ENCODE measurements around the gene C11orf91. TPM values are rescaled to one million over a fixed set of nuclear protein-coding genes. Genes with fewer than 3 reads are reported as not detected.

C11orf91 gene
- total and polyA plus RNA-seq, 2 donors (not counting 1 experiment from before 2014, with no cell fraction given), result 0.12 TPM; not detected in 1

GRCh38 chr11:33703234-33703633 lies 2.6 kb upstream of the C11orf91 start:
- Histone ChIP-seq H2AFZ (ENCODE audit: low read length) (no peak overlapping the region), H3K4me1 (ENCODE audit: control insufficient read depth, extremely low read depth, insufficient read depth, low read length) (peaks cover 33% of the 10 kb centered on the region), H3K9ac (ENCODE audit: insufficient read depth, low read length) (no peak overlapping the region), H3K27me3 (ENCODE audit: control insufficient read depth, insufficient read depth, low read length) (no peaks in the 10 kb centered on the region), H4K20me1 (ENCODE audit: control insufficient read depth, extremely low read depth, insufficient read depth, low read length) (no peaks in the 10 kb centered on the region), H3K36me3 (ENCODE audit: control insufficient read depth, insufficient read depth, low read length) (peaks cover 2% of the 10 kb centered on the region), H3K27ac (ENCODE audit: insufficient read depth, low read length) (peak overlapping the region; percentile 5), H3K79me2 (ENCODE audit: control insufficient read depth, insufficient read depth, low read length) (peaks cover 6% of the 10 kb centered on the region), H3K4me2 (ENCODE audit: extremely low read depth, insufficient read depth, low read length) (no peak overlapping the region), H3K4me3 (replicated peaks in 1 of 4; ENCODE audit: control extremely low read depth in 1 of 4, insufficient read depth in 1 of 4, low read depth in 3 of 4, low read length in 4 of 4) (no peak overlapping the region), H3K9me3 (ENCODE audit: control insufficient read depth, insufficient read depth, low read depth, low read length) (no peaks in the 10 kb centered on the region)
- TF ChIP-seq EZH2 (IDR thresholded peaks at IDR 0.05; ENCODE audit: low read length, missing control alignments) (no peak), CTCF (conservative IDR thresholded peaks at IDR 0.05 in 1 of 2, IDR thresholded peaks at IDR 0.05 in 1 of 2; ENCODE audit: low read depth in 1 of 2, low read length in 2 of 2) (no peak)
- no peak for DNase-seq (ENCODE audit: low read depth in 2 of 2)

GRCh38 chr11:33701302-33702230 lies 940 bp upstream of the C11orf91 start:
- DNase-seq (ENCODE audit: low read depth in 2 of 2), result peak; percentile 76 to 88
- no peaks in the 10 kb centered on the region for H3K9me3 ChIP-seq (ENCODE audit: control insufficient read depth, insufficient read depth, low read depth, low read length)
- peak overlapping the region; percentile 14 to 62 (median 39) for H3K4me3 ChIP-seq (replicated peaks in 1 of 4; ENCODE audit: control extremely low read depth in 1 of 4, insufficient read depth in 1 of 4, low read depth in 3 of 4, low read length in 4 of 4)
- peaks cover 2% of the 10 kb centered on the region for H3K36me3 ChIP-seq (ENCODE audit: control insufficient read depth, insufficient read depth, low read length)
- no peaks in the 10 kb centered on the region for H3K27me3 ChIP-seq (ENCODE audit: control insufficient read depth, insufficient read depth, low read length)
- H3K79me2 ChIP-seq (ENCODE audit: control insufficient read depth, insufficient read depth, low read length), result no peaks in the 10 kb centered on the region
- no peak for TF ChIP-seq CTCF (conservative IDR thresholded peaks at IDR 0.05 in 1 of 2, IDR thresholded peaks at IDR 0.05 in 1 of 2; ENCODE audit: low read depth in 1 of 2, low read length in 2 of 2)
- no peak for TF ChIP-seq EZH2 (IDR thresholded peaks at IDR 0.05; ENCODE audit: low read length, missing control alignments)
- H3K4me2 ChIP-seq (ENCODE audit: extremely low read depth, insufficient read depth, low read length), result peak overlapping the region; percentile 78
- no peak overlapping the region for H2AFZ ChIP-seq (ENCODE audit: low read length)
- no peaks in the 10 kb centered on the region for H4K20me1 ChIP-seq (ENCODE audit: control insufficient read depth, extremely low read depth, insufficient read depth, low read length)
- H3K9ac ChIP-seq (ENCODE audit: insufficient read depth, low read length), result peak overlapping the region; percentile 51
- peak overlapping the region; percentile 80 for H3K27ac ChIP-seq (ENCODE audit: insufficient read depth, low read length)
- H3K4me1 ChIP-seq (ENCODE audit: control insufficient read depth, extremely low read depth, insufficient read depth, low read length), result peaks cover 26% of the 10 kb centered on the region

GRCh38 chr11:33700063-33700501 lies 544 bp downstream of the C11orf91 start:
- Histone ChIP-seq H3K27ac (ENCODE audit: insufficient read depth, low read length) (peak overlapping the region; percentile 80), H3K4me2 (ENCODE audit: extremely low read depth, insufficient read depth, low read length) (peak overlapping the region; percentile 49), H3K4me1 (ENCODE audit: control insufficient read depth, extremely low read depth, insufficient read depth, low read length) (peaks cover 25% of the 10 kb centered on the region)

More at GRCh38 chr11:33700063-33700501, 544 bp downstream of the C11orf91 start:
- DNase-seq (ENCODE audit: low read depth in 2 of 2), result no peak
- Histone ChIP-seq H3K9ac (ENCODE audit: insufficient read depth, low read length) (peak overlapping the region; percentile 65), H4K20me1 (ENCODE audit: control insufficient read depth, extremely low read depth, insufficient read depth, low read length) (no peaks in the 10 kb centered on the region), H3K79me2 (ENCODE audit: control insufficient read depth, insufficient read depth, low read length) (no peaks in the 10 kb centered on the region), H3K27me3 (ENCODE audit: control insufficient read depth, insufficient read depth, low read length) (no peaks in the 10 kb centered on the region), H3K9me3 (ENCODE audit: control insufficient read depth, insufficient read depth, low read depth, low read length) (no peaks in the 10 kb centered on the region), H3K36me3 (ENCODE audit: control insufficient read depth, insufficient read depth, low read length) (peaks cover under 1% of the 10 kb centered on the region), H3K4me3 (replicated peaks in 1 of 4; ENCODE audit: control extremely low read depth in 1 of 4, insufficient read depth in 1 of 4, low read depth in 3 of 4, low read length in 4 of 4) (peak overlapping the region in 2 of 4 experiments; percentile 11 to 62), H2AFZ (ENCODE audit: low read length) (no peak overlapping the region)
- TF ChIP-seq CTCF (conservative IDR thresholded peaks at IDR 0.05 in 1 of 2, IDR thresholded peaks at IDR 0.05 in 1 of 2; ENCODE audit: low read depth in 1 of 2, low read length in 2 of 2), result no peak
- no peak for TF ChIP-seq EZH2 (IDR thresholded peaks at IDR 0.05; ENCODE audit: low read length, missing control alignments)

All from fibroblast of lung (primary cell).